ENCODE results near the gene TARDBP. TPM values are rescaled to one million over a fixed set of nuclear protein-coding genes. Genes with fewer than 3 reads are reported as not detected.

The TARDBP gene
- 133 TPM for polyA plus RNA-seq (2012; ENCODE audit: missing spikeins)

DNA sequence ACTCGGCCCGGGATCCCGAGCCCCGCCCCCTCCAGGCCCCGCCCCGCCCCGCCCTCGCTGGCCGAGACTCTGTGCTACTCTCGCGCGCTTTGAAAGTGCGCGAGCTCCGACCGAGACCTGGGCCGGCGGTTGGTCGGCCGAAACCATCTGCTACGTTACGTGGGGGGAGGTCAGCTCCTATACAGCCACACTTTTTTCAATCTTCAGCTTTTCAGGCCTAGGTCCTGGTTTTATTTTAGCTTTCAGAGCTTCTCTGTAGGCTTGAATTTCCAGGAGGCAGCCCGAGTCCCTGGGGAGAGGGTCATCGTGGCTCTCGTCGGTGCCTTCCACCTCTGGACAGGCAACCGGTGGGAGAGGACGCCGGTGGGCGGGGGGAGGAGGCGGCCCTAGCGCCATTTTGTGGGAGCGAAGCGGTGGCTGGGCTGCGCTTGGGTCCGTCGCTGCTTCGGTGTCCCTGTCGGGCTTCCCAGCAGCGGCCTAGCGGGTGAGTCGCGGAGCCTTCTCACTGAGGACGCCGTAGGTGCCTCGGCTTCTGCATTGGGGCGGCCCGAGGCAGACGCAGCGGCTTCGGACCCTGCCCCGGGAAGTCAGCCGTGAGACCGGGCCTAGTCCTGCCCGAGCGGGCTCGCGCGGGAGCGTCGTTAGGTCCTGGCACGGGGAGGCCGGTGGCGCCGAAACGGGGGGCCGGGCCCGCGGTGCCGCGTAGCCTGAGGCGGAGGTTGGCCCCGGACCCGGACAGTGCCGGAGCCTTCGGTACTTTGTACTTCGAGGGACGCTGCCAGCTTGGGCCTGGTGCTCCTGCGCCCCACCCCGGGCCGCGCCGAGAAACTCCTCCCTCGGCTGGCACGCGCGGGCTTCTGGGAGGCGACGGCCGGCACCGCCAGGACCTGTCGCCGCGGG, at the start of gene TARDBP:
TSS of gene TARDBP (plus strand) at position 395 of the 900 bp plus-strand sequence. CDS start 1,074 bp downstream, outside the sequence.
- peak; percentile 95 for DNase-seq (ENCODE audit: insufficient read length)
- TF ChIP-seq POLR2A (IDR thresholded peaks at IDR 0.05; ENCODE audit: low read depth, low read length) (peak; percentile 94), TAF1 (IDR thresholded peaks at IDR 0.05; ENCODE audit: borderline replicate concordance, low read depth, low read length) (peak; percentile 97), POLR2AphosphoS5 (IDR thresholded peaks at IDR 0.05; ENCODE audit: low read depth, low read length) (peak; percentile 92)
- FAIRE-seq: peak; percentile 92

DNA sequence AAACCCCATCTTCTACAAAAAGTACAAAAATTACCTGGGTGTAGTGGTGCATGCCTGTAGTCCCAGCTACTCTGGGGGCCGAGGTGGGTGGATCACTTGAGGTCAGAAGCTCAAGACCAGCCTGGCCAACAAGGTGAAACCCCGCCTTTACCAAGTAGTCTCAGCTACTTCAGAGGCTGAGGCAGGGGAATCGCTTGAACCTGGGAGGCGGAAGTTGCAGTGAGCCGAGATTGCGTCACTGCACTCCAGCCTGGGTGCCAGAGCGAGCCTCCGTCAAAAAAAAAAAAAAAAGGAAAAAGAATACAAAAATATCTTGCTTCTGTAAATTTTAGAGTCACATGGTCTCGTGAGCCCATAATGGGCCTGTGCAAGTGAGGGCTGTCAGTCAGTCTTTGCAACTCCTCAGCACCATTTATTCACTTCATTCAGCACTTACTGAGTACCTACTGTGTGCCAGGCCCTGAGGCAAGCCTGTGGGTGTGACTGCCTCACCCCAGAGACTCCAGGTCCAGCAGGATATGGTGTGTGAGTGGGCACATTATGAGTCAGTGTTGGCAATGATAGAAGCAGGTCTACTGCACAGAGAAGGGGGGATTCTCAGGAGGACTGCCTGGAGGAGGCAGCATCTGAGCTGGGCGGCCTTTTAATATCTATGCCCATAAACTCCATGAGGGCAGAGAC, 46.8 kb upstream of the TARDBP start:
- DNase-seq (ENCODE audit: insufficient read length): no peak
- FAIRE-seq: peak; percentile 87
- TF ChIP-seq TAF1 (IDR thresholded peaks at IDR 0.05; ENCODE audit: borderline replicate concordance, low read depth, low read length) (no peak), POLR2AphosphoS5 (IDR thresholded peaks at IDR 0.05; ENCODE audit: low read depth, low read length) (no peak), POLR2A (IDR thresholded peaks at IDR 0.05; ENCODE audit: low read depth, low read length) (no peak)

DNA sequence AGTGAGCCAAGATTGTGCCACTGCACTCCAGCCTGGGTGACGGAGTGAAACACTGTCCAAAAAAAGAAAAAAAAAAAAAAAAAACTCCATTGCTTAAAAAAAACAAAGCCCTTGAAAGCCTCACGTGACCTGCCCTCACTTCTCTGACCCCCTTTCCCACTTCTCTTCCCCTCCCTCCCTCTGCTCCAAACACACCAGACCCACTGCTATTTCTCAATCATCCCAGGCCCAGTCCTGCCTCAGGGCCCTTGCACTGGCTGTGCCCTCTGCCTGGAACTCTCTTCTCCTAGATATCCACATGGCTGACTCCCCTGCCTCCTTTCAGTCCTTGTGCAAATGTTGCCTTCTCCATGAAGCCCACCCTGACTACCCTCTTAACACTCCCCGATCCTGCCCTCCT, 45.4 kb upstream of the TARDBP start:
- FAIRE-seq: no peak
- no peak for DNase-seq (ENCODE audit: insufficient read length)

DNA sequence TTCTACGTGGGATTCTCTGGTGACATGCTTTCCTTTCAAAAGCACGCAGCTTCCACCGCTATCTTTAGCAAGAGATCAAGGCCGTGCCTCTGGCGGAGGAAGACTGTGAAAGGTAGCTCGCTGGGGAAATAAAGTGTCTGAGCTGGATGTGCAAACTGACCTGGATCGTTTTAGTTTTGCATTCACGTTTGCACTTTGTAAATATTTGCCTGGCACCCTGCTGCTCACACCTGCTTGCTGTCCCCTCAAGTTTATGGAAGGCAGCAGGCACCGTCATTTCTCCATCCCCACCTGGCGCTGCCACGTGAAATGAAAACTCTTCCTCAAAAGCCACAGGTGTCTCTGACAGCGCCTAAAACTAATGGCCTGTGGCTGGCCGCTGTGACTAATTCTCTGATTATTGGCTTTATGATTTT, 44.0 kb upstream of the TARDBP start:
- DNase-seq (ENCODE audit: insufficient read length) (no peak), FAIRE-seq (peak; percentile 88)
- TF ChIP-seq POLR2AphosphoS5 (IDR thresholded peaks at IDR 0.05; ENCODE audit: low read depth, low read length): no peak
- no peak for TF ChIP-seq POLR2A (IDR thresholded peaks at IDR 0.05; ENCODE audit: low read depth, low read length)
- no peak for TF ChIP-seq TAF1 (IDR thresholded peaks at IDR 0.05; ENCODE audit: borderline replicate concordance, low read depth, low read length)

More for the DNA sequence above, 45.4 kb upstream of the TARDBP start:
- TF ChIP-seq TAF1 (IDR thresholded peaks at IDR 0.05; ENCODE audit: borderline replicate concordance, low read depth, low read length): no peak
- no peak for TF ChIP-seq POLR2AphosphoS5 (IDR thresholded peaks at IDR 0.05; ENCODE audit: low read depth, low read length)
- TF ChIP-seq POLR2A (IDR thresholded peaks at IDR 0.05; ENCODE audit: low read depth, low read length): no peak

DNA sequence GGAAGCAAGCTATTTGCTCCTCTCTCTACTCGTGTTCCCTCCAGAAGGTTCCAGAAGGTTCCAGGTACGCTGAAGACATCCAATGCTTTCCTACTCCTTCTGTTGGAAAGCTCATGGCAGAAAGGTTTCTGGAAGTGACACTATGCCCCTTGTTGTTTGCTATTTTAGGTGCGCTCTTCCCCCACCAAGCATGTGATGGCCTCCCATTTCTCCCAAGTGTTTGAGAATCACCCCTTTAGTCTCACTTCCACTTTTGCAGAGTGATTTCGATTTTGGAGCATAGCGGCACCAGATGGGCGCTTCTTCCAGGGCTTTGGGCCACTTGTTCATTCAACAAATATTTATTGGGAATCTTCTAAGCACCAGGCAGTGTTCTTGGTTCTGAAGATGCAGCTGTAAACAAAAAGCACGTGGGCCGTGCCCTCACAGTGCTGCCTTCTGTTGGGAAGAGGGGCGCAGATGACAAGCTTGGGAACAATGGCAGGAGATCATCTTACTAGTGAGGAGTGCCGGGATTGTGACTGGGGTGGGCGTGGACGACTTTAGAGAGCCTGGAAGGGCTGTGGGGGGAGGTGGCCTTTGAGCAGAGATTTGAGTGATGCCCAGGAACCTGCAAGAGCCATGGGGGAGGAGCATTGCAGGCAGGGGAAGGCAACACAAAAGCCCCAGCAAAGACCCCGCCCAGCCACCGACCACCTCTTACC, 43.0 kb upstream of the TARDBP start:
- DNase-seq (ENCODE audit: insufficient read length) (no peak), FAIRE-seq (peak; percentile 42)
- TF ChIP-seq POLR2AphosphoS5 (IDR thresholded peaks at IDR 0.05; ENCODE audit: low read depth, low read length) (no peak), TAF1 (IDR thresholded peaks at IDR 0.05; ENCODE audit: borderline replicate concordance, low read depth, low read length) (no peak), POLR2A (IDR thresholded peaks at IDR 0.05; ENCODE audit: low read depth, low read length) (no peak)

DNA sequence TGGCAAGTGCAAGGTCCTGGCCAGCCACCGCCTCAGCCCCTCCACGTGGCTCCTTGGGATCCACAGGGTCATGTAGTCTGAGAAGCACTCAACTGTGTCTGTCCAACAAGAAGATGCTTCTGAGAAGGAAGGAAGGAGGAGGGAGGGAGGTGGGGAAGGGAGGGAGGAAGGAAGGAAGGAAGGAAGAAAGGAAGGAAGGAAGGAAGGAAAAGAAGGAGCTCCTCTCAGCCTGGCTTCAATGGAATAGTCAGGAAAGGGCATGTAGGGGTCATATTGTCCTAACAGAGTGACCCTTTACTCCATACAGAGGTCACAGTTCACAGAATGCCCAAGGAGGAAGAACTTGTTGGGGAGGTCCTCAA, 42.5 kb upstream of the TARDBP start:
- no peak for TF ChIP-seq POLR2A (IDR thresholded peaks at IDR 0.05; ENCODE audit: low read depth, low read length)
- no peak for TF ChIP-seq TAF1 (IDR thresholded peaks at IDR 0.05; ENCODE audit: borderline replicate concordance, low read depth, low read length)
- no peak for TF ChIP-seq POLR2AphosphoS5 (IDR thresholded peaks at IDR 0.05; ENCODE audit: low read depth, low read length)
- no peak for DNase-seq (ENCODE audit: insufficient read length)
- no peak for FAIRE-seq

DNA sequence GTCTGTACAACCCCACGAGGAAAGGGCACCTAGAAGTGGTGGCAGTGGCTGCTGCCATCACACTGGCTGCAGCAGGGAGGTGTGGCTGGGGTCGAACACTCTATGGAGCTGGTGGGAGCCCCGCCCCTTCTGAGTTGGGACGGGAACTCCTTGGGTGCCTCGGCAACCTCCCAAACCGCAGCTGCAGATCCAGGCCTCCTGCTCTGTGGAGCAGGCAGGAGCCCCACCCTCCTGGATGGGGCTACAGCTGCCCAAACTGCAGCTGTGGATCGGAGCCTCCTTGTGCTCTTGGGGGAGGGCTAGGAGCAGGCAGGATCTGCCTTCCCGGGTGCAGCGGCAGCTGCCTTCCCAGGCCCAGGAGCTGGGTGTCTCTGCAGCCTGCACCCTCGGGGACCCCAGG, 38.9 kb upstream of the TARDBP start:
- DNase-seq (ENCODE audit: insufficient read length): no peak
- FAIRE-seq: no peak
- TF ChIP-seq TAF1 (IDR thresholded peaks at IDR 0.05; ENCODE audit: borderline replicate concordance, low read depth, low read length): no peak
- TF ChIP-seq POLR2AphosphoS5 (IDR thresholded peaks at IDR 0.05; ENCODE audit: low read depth, low read length): no peak
- TF ChIP-seq POLR2A (IDR thresholded peaks at IDR 0.05; ENCODE audit: low read depth, low read length): no peak

DNA sequence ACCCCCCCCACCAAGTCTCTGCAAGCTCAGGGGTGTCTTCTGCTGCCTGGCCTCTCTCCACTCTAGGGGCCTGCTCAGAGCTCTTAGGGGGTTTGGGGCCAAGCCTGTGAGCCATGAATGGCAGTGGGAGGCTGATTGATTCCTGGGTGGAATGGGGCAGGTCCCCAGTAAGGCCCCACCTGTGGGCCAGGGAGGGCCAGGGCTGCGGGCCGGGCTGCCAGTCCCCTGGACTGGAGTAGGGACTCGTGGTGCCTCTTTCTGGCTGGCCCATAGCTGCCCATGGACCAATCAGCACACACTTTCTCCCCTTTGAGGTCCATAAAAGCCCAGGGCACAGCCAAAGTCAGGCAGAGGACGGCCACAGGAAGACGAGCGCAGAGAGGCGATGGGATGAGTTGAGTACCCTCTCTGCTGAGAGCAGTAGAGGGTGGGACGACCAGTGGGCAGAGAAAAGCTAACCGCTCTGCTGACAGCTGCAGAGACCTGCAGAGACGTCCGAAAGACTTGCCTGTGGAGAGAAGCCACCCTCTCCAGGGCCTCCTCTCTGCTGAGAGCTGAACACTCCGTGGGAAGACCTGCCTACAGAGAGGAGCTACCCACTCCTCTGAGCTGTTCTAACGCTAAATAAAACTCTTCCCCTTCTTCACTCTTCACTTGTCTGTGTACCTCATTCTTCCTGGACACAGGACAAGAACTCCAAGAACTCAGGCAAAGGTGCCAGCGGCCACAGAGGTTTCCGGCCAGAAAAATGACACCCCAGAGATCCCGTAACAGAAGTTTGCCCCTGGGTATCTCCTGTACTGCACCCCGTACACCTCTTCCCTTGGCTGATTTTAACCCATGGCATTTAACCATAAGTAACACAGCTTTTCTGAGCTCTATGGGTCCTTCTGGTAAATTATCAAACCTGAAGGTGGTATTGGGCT, 38.2 kb upstream of the TARDBP start:
- DNase-seq (ENCODE audit: insufficient read length): no peak
- TF ChIP-seq POLR2A (IDR thresholded peaks at IDR 0.05; ENCODE audit: low read depth, low read length) (no peak), TAF1 (IDR thresholded peaks at IDR 0.05; ENCODE audit: borderline replicate concordance, low read depth, low read length) (no peak), POLR2AphosphoS5 (IDR thresholded peaks at IDR 0.05; ENCODE audit: low read depth, low read length) (no peak)
- no peak for FAIRE-seq

DNA sequence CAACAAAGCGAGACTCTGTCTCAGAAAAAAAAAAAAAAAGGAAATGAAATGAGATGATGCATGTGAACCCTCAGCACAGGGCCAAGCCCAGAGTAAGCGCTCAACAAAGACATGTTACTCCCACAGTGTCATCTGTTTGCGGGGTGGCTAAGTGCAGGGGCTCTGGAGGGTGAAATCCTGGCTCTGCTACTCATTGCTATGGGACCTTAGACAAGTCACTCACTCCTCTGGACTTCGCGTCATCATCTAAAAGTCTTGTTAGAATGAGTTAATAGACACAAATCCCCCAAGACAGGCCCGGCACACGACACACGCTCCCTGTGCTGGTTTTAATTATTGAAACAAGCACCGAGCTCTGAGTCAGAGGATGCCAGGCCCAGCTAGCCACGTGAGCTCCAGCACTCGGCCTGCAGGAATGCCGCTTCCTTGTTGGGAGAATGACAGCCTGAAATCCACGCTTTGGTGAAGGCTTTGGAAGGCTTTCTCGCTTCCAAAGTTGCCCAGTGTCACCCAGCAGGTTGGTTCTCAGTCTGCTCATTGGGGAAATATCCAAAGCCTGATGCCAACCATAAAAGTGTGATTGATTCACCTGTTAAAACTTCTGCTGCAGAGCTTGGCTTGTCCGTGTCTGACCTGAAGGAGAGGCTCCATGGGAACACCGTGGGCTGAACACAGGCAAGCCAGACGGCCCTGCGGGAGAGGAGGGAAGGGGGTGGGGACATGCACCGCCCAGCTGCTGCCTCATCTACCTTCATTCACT, 36.7 kb upstream of the TARDBP start:
- no peak for TF ChIP-seq POLR2AphosphoS5 (IDR thresholded peaks at IDR 0.05; ENCODE audit: low read depth, low read length)
- TF ChIP-seq POLR2A (IDR thresholded peaks at IDR 0.05; ENCODE audit: low read depth, low read length): no peak
- TF ChIP-seq TAF1 (IDR thresholded peaks at IDR 0.05; ENCODE audit: borderline replicate concordance, low read depth, low read length): no peak
- no peak for FAIRE-seq
- no peak for DNase-seq (ENCODE audit: insufficient read length)

DNA sequence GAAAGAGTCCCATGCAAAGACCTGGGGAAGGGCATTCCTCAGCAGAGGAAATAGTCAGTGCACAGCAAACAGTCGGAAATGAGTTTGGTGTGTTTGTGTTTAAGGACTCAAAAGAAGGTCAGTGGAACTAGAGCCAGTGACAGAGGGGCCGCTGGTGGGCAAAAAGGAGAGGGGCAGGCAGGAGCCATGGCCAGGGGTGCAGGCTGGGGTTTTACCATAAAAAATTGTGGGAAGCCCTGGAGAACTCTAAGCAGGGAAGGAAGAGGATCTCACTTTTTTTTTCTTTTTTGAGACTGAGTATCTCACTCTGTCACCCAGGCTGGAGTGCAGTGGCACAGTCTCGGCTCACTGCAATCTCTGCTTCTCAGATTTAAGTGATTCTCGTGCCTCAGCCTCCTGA, 33.7 kb upstream of the TARDBP start:
- FAIRE-seq: no peak
- DNase-seq (ENCODE audit: insufficient read length): no peak
- TF ChIP-seq POLR2A (IDR thresholded peaks at IDR 0.05; ENCODE audit: low read depth, low read length) (no peak), TAF1 (IDR thresholded peaks at IDR 0.05; ENCODE audit: borderline replicate concordance, low read depth, low read length) (no peak), POLR2AphosphoS5 (IDR thresholded peaks at IDR 0.05; ENCODE audit: low read depth, low read length) (no peak)

Measured in GM12892 (cell line).